RPMI7951 (cell line): ENCODE data around the gene IGF2. TPM values are rescaled to one million over a fixed set of nuclear protein-coding genes. Genes with fewer than 3 reads are reported as not detected.
"Not testable (repeated sequence)": the region's sequence is repeated elsewhere in the genome, so short reads cannot be mapped to it uniquely, and the experiment has no call there.

Experiments
- DNase-seq: peaks from one replicate; pipeline ENCODE4 v3.0.0-alpha.2; 2012; ENCODE audit warnings: low read depth
- total RNA-seq: library from RNA; depleted of rRNA; stranded (reverse); fragments of >200 nt; shearing (Covaris generic); gene quantifications from 2 replicates; pipeline ENCODE4 v1.2.3, GENCODE V29; 2014; rRNA removed

Gene IGF2
- not detected in 2 replicates for total RNA-seq

GRCh38 chr11:2139123-2139521, at the start of gene IGF2:
Gene IGF2, minus strand, starts transcription at chr11:2139389. Its CDS starts 3,866 bp downstream, at chr11:2135523.
- no peak for DNase-seq

GRCh38 chr11:2188745-2189144, 49.6 kb upstream of the IGF2 start:
- DNase-seq: no peak

- no peak for DNase-seq
These were observed 48.1 kb upstream of the IGF2 start for GRCh38 chr11:2187280-2187707.

- peak; percentile 19 for DNase-seq
These were observed 47.6 kb upstream of the IGF2 start for GRCh38 chr11:2186669-2187279.

GRCh38 chr11:2185324-2186085, 46.3 kb upstream of the IGF2 start:
- no peak for DNase-seq

GRCh38 chr11:2182692-2183474, 43.7 kb upstream of the IGF2 start:
- DNase-seq: no peak

GRCh38 chr11:2182075-2182474, 42.9 kb upstream of the IGF2 start:
- no peak for DNase-seq

- no peak for DNase-seq
These were observed 41.7 kb upstream of the IGF2 start for GRCh38 chr11:2180789-2181370.

- DNase-seq: no peak
These were observed 41.2 kb upstream of the IGF2 start for GRCh38 chr11:2180347-2180746.

GRCh38 chr11:2179516-2179915, 40.3 kb upstream of the IGF2 start:
- no peak for DNase-seq

GRCh38 chr11:2178906-2179494, 39.8 kb upstream of the IGF2 start:
- DNase-seq: peak; percentile 81

- not testable (repeated sequence) for DNase-seq
These were observed 39.0 kb upstream of the IGF2 start for GRCh38 chr11:2178055-2178773.

GRCh38 chr11:2177076-2177475, 37.9 kb upstream of the IGF2 start:
- DNase-seq: no peak

- no peak for DNase-seq
These were observed 37.3 kb upstream of the IGF2 start for GRCh38 chr11:2176389-2176900.

GRCh38 chr11:2175659-2176058, 36.5 kb upstream of the IGF2 start:
- peak; percentile 89 for DNase-seq

- DNase-seq: no peak
These were observed 35.2 kb upstream of the IGF2 start for GRCh38 chr11:2174361-2174760.

GRCh38 chr11:2173761-2174160, 34.6 kb upstream of the IGF2 start:
- DNase-seq: no peak

GRCh38 chr11:2173150-2173693, 34.0 kb upstream of the IGF2 start:
- DNase-seq: no peak

GRCh38 chr11:2172676-2173075, 33.5 kb upstream of the IGF2 start:
- DNase-seq: no peak

GRCh38 chr11:2171591-2172003, 32.4 kb upstream of the IGF2 start, which contains the start of gene TH:
Gene TH, minus strand, starts transcription at chr11:2171815. Its CDS starts 29 bp downstream, at chr11:2171786.
- no peak for DNase-seq
